HG02943 (cell line): ENCODE measurements around the gene SGPL1.

Experiments used
- ATAC-seq: cut with Tn5 transposase; IDR thresholded peaks from one replicate; pipeline ENCODE4 v1.9.1; 2021; ENCODE audit warnings: mild to moderate bottlenecking, low read depth, moderate library complexity; ENCODE audit not compliant: unreplicated experiment

Gene SGPL1

DNA sequence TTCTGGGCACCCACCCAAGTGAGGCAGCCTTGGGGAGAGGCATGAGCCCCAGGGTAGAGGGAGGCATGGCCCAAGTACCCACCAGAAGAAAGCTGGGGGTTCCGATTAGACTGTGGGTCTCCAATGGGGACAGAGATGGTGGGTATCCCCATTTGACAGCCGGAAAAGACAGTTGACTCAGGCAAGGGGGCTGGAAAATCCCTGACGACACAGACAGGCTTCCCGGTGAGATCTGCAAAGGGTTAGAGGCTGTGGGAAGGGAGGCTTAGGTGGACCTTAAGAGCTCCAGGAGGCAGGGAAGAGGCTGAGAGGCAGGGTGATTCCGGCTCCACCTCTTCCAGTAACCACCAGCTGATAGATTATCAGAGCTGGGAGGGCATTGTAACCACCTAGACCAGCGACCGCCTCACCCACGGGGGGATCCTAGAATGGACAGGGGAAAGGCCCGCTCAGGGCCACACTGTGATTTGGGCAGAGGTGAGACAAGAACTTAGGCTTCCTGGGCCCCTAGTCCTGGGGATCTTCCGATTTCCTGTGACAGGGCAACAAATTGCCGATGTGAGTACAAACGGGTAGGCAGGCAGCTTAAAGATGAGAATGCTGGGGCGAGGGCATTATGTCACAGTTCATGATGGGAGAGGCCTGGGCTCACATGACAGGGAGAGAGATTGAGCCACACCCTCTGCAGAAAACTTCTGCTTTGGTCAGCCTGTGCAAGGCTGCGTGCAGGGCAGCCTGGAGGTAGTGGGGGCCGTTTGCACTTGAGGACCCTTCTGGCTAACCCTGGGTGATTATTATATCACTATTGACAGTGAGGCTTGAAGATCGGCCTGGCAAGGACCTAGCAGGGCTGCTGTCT lies 36.0 kb upstream of the SGPL1 start:
- ATAC-seq = no peak

DNA sequence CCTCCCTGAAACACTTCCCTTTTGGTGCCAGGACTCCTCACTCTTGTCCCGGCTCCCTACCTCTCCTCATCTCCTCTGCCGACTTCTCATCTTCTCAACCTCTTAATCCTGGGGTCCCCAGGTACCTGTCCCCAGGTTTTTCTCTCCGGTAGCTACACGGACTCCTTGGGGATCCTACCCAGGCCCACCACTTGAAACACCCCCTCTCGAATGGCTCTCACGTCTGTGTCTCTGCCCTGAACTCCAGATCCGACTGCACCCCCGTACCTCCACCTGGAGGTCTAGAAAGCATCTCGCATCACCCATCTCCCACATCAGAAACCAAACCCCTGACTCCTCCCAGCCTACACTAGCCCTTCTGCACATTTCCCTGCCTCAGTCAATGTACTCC lies 35.4 kb upstream of the SGPL1 start:
- ATAC-seq = no peak

DNA sequence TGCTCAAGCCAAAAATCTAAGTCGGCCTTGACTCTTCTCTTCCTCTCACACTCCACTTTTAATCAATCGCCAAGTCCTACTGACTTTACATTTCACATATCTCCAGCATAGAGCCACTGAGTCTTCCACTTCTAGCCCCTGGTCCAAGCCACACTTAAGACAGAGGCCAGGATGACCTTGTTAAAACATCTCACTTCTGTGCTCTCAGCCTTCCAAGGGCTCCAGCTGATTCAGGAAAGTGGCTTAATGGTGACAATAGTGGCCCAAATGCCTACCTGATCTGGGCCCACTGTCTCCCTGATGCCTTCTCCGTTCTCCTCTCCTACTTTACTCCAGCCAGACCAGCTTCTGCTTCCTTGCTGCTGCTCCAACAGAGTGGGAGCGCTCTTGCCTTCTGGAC lies 35.0 kb upstream of the SGPL1 start:
- no peak for ATAC-seq

DNA sequence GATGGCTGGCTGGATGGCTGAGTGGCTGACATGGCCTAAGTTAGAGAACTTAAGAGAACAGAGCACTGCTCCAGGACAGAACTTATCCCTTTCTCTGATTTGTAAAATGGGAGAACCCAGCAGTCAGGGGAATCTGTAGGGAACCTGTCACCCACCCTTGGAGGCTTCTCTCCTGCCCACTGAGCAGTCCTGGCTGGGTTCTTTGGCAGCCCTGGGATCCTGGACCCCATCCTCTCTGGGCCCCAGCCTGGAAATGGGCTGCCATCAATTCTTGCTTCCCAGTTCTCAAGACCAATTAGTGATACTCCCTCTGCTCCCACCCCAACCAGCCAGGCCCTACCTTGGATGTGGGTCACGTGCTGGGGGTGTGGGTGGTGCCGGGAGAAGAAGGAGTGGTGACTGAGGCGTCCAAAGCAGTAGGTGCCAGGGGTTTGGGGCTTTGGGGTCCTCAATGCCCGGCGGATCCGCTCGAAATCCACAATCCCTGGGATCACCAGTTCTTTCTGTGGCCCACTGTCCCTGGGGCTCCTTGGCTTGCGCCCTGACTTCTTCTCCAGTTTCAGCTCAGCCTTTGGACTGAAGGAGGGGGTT lies 34.2 kb upstream of the SGPL1 start:
- ATAC-seq = no peak

DNA sequence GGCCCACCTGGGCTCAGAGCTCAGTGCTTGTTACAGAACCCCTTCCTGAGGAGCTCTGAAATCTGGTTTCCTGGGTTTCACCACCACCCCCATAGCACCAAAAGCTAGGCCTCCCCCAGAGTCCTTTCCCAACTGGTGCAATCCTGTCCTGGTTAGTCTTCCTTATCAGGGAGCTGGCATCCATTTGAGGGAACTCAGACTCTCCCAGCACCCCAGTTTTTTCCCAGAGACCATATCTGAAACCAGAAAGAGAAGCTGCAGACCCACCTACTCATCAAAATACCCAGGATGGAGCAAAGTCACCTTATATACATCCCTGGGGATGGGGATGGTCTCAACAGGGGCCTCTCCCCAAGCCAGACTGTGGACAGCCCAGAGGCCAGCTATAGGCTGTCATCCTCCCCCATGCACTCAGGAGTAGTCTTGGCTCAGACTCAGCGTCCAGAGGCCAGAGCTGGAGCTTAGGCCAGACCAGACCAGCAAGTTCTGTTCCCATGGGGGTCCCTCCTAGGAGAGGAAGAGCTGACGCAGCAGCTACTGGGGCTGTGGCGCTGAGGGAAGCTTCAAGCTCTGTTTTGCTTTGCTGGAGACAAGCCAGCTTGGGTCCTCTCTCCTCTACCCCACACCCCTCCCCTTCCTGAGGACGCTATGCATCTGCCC lies 33.5 kb upstream of the SGPL1 start:
- no peak for ATAC-seq

DNA sequence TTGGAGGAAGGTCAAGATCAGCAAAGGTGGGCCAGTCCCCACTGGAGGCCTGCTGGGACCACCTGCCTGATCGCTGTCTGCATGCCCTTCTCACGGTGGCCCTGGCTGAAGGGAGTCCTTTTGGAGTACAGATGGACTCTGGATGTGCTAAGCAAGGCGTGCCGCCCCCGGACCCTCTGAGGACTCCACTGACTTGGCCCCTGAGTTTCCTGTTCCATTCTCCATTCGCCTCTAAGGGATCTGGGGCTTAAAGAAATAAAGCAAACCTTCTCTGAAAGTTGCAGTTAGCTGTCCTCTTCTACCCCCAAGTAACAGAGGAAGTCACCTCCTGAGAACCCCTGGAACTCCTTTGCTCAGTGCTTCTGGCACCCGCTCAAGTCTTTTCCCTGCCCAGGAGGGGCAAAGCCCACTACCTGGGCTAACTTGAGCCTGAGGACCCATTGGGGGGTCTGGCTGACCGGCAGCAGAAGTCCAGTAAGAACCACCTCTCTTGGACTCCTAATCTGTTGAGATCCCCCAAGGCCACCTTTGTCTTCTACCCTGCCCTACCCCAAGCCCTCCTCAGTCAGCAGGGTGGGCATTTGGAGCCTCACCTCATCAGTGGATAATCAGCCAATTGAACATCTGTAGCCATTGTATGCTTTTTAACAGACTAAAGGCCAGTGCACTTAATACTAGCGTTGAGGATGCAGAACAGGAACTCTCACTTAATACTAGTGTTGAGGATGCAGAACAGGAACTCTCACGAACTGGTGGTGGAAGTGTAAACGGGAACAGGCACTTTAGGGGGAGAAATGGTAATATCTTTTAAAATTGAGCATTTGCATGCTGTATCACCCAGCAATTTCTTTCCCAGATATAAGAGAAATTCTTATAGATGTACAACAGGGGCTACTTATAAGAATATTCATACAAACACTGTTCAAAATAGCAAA lies 32.7 kb upstream of the SGPL1 start:
- ATAC-seq = no peak

DNA sequence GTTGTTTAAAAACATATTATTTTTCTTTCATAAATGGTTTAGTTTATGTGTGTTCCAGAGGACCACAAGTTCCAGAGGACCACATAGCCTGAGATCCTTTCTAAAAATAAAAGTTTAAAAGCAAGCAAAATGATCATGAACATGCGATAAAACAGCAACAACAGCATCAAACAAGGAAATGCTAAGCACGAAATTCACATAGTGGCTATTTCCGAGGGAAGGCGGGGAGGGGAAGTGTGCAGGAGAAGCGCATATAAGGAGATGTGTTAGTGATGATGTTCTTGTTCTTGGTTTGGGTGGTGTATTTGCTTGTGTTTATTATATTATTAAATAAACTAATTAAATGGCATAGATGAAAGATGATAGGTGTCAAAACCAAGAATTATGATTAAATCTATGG lies 31.7 kb upstream of the SGPL1 start:
- no peak for ATAC-seq

GRCh38 chr10:70784471-70784870 lies 31.3 kb upstream of the SGPL1 start:
- ATAC-seq = no peak

- ATAC-seq = no peak
These were observed 30.6 kb upstream of the SGPL1 start, which contains the start of gene TBATA for GRCh38 chr10:70785190-70785589. TSS of gene TBATA (minus strand) at chr10:70785377. CDS start at chr10:70783379, 1,998 bp downstream.

GRCh38 chr10:70786799-70787415 lies 28.8 kb upstream of the SGPL1 start:
- ATAC-seq = no peak

DNA sequence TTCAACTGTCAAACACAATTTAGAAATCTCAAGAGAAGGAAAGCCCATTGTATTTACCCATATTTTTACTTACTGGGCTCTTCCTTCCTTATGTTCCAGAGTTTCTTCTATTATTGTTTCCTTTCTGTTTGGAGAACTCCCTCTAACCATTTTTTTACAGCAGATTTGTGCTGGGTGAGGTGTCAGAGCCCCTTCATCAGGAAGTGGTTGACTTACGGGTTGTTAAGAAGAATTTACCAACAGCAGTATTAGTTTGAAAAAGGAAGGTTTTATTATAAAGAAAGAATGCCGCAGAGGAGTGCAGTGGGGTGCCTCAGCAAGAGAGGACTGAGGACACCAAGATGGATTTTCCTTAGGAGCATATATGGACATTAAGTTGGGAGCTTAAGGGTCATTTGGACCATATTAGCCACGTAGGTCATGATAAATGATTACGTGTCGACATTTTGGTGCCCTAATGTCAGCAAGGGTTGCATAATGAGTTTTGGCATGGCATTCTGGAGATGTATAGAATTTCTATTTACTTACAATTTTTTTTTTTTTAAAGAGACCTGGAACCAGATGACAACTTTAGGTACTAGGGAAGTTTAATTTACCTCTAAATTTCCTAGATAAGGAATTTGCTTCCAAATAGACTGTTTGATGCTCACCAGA lies 24.2 kb upstream of the SGPL1 start:
- ATAC-seq = no peak

DNA sequence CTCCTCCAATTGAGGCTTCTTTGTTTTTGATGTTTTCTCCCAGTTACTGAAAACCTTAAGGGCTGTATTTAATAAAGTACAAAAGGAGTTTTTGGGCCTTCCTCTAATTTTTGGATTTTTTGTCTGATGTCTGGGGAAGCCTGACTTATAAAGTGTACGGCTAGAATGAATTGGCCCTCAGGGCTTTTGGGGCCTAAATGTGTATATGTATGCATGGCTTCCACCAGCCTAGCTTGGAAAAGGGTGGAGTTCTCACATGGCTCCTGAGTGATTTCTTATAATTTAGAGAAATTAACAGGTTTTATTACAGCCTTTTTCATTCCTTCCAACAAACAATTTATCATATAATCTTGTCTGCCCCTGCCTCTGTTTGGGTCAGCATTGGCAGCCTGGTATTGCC lies 20.1 kb upstream of the SGPL1 start:
- no peak for ATAC-seq

- no peak for ATAC-seq
These were observed 17.9 kb upstream of the SGPL1 start for GRCh38 chr10:70797840-70798239.

GRCh38 chr10:70799124-70799523 lies 16.6 kb upstream of the SGPL1 start:
- ATAC-seq = no peak

- no peak for ATAC-seq
These were observed 13.9 kb upstream of the SGPL1 start for GRCh38 chr10:70801854-70802253.

- ATAC-seq = no peak
These were observed 11.8 kb upstream of the SGPL1 start for GRCh38 chr10:70803775-70804420.

- no peak for ATAC-seq
These were observed 11.3 kb upstream of the SGPL1 start for GRCh38 chr10:70804421-70804808.

DNA sequence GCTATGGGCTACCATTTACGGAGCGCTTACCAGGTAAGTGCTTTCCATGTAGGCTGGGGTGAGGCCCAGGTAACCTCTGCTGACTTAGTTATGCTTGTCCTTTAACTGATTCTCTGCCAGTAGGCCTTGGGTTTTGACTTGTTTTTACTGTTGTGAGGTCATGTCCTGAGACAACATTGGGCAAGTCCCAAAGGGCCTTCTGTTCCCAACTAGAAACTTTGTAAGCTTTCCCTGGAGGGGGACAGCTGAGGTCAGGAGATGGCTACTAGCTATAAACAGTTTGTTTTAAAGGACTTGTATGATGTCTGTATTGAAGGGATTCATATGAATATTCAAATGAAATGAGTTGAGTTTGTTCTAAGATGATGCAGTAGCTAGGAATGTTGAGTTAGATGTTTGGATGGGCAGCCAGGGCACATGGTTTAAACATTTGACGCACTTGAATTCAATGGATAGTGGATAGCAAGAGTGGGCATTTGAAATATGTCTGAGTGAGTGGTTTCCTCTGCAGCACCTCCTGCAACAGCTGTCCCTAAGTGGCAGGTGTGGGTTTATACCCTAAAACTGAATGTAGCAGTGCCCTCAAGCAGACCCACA lies 10.0 kb upstream of the SGPL1 start:
- ATAC-seq = no peak

DNA sequence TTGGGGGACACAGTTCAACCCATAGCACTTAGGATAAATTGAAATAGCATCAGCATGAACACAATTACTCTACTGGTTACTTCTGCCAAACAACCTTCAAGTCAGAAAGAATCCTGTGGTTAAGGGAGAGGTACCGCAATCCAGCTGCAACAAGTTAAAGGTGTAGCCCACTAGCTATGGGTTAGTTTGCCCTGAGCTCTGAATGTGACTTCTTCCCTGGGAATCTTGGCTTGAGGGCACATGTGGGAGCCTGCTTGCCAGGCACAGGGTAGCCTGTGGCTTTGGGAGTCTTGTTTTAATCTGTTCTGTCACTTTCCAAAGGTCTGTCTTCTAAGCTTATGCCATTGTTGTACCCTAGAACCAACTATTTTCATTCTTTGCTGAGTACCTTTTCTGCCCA lies 8.9 kb upstream of the SGPL1 start:
- ATAC-seq = no peak
